ENCODE data around the gene NFU1. TPM values are rescaled to one million over a fixed set of nuclear protein-coding genes. Genes with fewer than 3 reads are reported as not detected.

NFU1 gene
- total and polyA plus RNA-seq, 9 of the 15 experiments (the other 6 are each of a cell fraction or from before 2014, with no cell fraction given) = 33.3 to 61.8 (median 53.7) TPM

DNA sequence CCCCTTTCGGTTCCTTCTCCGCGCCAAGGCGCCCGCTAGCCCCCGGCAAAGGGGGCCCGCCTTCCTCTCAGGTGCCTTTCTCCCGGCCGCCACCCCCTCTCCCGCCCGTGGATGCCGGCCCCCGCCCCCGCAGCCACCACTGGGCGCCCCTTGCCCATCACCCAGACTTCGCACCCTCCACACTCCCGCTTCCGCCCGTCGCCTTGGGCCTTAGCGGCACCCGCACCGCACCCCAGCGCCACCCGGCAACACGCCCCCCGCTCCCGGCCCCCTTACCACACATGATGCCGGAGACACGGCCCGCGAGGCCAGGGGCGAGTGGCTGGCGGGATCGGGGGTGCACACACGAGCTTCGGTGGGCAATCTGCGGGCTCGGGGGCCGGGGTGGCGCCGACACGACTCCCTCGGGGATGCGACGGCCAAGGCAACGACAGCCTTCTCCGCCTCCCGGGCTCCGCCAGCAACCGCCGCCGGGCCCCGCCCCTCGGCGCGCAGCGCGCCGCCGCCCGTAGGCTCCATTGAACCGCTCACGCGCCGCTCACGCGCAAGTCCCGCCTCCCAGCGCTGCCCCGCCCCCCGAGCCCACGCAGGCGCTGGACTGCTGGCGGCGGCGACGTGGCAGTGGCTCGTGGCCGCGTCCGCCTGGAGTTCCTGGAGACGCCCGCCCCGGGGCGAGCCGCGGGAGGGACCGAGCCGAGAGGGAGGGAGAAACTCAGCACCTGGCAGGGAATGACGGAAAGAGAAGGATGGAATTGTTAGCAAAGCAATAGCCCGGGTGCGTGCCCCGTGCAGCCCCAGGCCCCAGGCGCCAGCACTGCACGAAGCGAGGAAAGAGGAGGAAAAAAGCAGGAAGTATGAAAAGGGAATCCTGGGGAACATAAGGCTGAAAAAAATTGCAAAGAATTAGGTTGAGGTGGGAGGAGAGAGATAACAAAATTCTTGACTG is 50.2 kb downstream of the NFU1 start, which contains the start of gene GFPT1 (continued):
- TF ChIP-seq ELF1 (tag; IDR thresholded peaks at IDR 0.05) (peak; percentile 61; the same call in 1 of the 2 replicates), HNRNPL (IDR thresholded peaks at IDR 0.05; ENCODE audit: low read depth, low read length) (peak; percentile 54; the same call in 1 of the 2 replicates), RBM25 (IDR thresholded peaks at IDR 0.05; ENCODE audit: low read depth, low read length, severe bottlenecking) (peak; percentile 99), SAFB (IDR thresholded peaks at IDR 0.05; ENCODE audit: borderline replicate concordance, low read depth, low read length) (peak; percentile 86), ZSCAN32 (CRISPR knock-in tag; IDR thresholded peaks at IDR 0.05) (no peak), PML (IDR thresholded peaks at IDR 0.05; ENCODE audit: low read length) (peak; percentile 72; the same call in 1 of the 2 replicates), STAT5B (CRISPR knock-in tag; IDR thresholded peaks at IDR 0.05) (no peak), HNRNPK (IDR thresholded peaks at IDR 0.05; ENCODE audit: low read depth, low read length, poor library complexity, severe bottlenecking) (no peak), ATF1 (CRISPR knock-in tag; IDR thresholded peaks at IDR 0.05) (no peak), ATF1 (tag; IDR thresholded peaks at IDR 0.05) (peak; percentile 87), ZNF282 (CRISPR knock-in tag; IDR thresholded peaks at IDR 0.05) (no peak)
- TF ChIP-seq, protein P1, sequence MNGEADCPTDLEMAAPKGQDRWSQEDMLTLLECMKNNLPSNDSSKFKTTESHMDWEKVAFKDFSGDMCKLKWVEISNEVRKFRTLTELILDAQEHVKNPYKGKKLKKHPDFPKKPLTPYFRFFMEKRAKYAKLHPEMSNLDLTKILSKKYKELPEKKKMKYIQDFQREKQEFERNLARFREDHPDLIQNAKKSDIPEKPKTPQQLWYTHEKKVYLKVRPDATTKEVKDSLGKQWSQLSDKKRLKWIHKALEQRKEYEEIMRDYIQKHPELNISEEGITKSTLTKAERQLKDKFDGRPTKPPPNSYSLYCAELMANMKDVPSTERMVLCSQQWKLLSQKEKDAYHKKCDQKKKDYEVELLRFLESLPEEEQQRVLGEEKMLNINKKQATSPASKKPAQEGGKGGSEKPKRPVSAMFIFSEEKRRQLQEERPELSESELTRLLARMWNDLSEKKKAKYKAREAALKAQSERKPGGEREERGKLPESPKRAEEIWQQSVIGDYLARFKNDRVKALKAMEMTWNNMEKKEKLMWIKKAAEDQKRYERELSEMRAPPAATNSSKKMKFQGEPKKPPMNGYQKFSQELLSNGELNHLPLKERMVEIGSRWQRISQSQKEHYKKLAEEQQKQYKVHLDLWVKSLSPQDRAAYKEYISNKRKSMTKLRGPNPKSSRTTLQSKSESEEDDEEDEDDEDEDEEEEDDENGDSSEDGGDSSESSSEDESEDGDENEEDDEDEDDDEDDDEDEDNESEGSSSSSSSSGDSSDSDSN (IDR thresholded peaks at IDR 0.05; ENCODE audit: borderline replicate concordance in 1 of 2, low read depth in 2 of 2, low read length in 2 of 2) = 0 out of 4 replicates have a peak, but pooled peaks of 1 of the 2 experiments have one; percentile 35
- TF ChIP-seq, protein P2, sequence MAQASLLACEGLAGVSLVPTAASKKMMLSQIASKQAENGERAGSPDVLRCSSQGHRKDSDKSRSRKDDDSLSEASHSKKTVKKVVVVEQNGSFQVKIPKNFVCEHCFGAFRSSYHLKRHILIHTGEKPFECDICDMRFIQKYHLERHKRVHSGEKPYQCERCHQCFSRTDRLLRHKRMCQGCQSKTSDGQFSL (CRISPR knock-in tag; IDR thresholded peaks at IDR 0.05) = no peak; the same call in 1 of the 2 replicates
- TF ChIP-seq, protein P2 (tag; IDR thresholded peaks at IDR 0.05) = no peak
- TF ChIP-seq, protein P3, sequence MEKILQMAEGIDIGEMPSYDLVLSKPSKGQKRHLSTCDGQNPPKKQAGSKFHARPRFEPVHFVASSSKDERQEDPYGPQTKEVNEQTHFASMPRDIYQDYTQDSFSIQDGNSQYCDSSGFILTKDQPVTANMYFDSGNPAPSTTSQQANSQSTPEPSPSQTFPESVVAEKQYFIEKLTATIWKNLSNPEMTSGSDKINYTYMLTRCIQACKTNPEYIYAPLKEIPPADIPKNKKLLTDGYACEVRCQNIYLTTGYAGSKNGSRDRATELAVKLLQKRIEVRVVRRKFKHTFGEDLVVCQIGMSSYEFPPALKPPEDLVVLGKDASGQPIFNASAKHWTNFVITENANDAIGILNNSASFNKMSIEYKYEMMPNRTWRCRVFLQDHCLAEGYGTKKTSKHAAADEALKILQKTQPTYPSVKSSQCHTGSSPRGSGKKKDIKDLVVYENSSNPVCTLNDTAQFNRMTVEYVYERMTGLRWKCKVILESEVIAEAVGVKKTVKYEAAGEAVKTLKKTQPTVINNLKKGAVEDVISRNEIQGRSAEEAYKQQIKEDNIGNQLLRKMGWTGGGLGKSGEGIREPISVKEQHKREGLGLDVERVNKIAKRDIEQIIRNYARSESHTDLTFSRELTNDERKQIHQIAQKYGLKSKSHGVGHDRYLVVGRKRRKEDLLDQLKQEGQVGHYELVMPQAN (IDR thresholded peaks at IDR 0.05; ENCODE audit: borderline replicate concordance) = peak; percentile 66
- TF ChIP-seq, protein P4, sequence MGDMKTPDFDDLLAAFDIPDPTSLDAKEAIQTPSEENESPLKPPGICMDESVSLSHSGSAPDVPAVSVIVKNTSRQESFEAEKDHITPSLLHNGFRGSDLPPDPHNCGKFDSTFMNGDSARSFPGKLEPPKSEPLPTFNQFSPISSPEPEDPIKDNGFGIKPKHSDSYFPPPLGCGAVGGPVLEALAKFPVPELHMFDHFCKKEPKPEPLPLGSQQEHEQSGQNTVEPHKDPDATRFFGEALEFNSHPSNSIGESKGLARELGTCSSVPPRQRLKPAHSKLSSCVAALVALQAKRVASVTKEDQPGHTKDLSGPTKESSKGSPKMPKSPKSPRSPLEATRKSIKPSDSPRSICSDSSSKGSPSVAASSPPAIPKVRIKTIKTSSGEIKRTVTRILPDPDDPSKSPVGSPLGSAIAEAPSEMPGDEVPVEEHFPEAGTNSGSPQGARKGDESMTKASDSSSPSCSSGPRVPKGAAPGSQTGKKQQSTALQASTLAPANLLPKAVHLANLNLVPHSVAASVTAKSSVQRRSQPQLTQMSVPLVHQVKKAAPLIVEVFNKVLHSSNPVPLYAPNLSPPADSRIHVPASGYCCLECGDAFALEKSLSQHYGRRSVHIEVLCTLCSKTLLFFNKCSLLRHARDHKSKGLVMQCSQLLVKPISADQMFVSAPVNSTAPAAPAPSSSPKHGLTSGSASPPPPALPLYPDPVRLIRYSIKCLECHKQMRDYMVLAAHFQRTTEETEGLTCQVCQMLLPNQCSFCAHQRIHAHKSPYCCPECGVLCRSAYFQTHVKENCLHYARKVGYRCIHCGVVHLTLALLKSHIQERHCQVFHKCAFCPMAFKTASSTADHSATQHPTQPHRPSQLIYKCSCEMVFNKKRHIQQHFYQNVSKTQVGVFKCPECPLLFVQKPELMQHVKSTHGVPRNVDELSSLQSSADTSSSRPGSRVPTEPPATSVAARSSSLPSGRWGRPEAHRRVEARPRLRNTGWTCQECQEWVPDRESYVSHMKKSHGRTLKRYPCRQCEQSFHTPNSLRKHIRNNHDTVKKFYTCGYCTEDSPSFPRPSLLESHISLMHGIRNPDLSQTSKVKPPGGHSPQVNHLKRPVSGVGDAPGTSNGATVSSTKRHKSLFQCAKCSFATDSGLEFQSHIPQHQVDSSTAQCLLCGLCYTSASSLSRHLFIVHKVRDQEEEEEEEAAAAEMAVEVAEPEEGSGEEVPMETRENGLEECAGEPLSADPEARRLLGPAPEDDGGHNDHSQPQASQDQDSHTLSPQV (IDR thresholded peaks at IDR 0.05) = 0 out of 2 replicates have a peak, but pooled peaks have one; percentile 42

Data from K562 (cell line).